GM18507 (cell line): ENCODE measurements around the gene NUCB1.
"Not testable (repeated sequence)": the region's sequence is repeated elsewhere in the genome, so short reads cannot be mapped to it uniquely, and the experiment has no call there.

Source experiments
- DNase-seq: peaks from one replicate; pipeline ENCODE4 v3.0.0; 2011; ENCODE audit warnings: low read depth; ENCODE audit not compliant: insufficient read length; ENCODE audit errors: extremely low spot score
- FAIRE-seq: peaks from 2 replicates; lab custom pipeline; 2011; peaks lifted over from hg19 to GRCh38; lab: Jason Lieb, UNC

NUCB1 gene

GRCh38 chr19:48925890-48926289, 25.8 kb downstream of the NUCB1 start:
- not testable (repeated sequence) for DNase-seq, FAIRE-seq

GRCh38 chr19:48926909-48927308, 26.8 kb downstream of the NUCB1 start:
- no peak for FAIRE-seq
- no peak for DNase-seq

DNA sequence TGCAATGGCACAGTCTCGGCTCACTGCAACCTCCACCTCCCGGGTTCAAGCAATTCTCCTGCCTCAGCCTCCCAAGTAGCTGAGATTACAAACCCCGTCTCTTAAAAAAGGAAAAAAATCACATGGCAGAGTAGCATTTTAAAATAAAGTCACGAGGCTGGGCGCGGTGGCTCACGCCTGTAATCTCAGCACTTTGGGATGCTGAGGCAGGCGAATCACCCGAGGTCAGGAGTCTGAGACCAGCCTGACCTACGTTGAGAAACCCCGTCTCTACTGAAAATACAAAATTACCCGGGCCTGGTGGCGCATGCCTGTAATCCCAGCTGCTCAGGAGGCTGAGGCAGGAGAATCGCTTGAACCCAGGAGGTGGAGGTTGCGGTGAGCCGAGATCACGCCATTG, 27.6 kb downstream of the NUCB1 start:
- not testable (repeated sequence) for DNase-seq, FAIRE-seq

- no peak for DNase-seq
- FAIRE-seq = no peak
Observed at GRCh38 chr19:48928164-48929025, 28.3 kb downstream of the NUCB1 start.

DNA sequence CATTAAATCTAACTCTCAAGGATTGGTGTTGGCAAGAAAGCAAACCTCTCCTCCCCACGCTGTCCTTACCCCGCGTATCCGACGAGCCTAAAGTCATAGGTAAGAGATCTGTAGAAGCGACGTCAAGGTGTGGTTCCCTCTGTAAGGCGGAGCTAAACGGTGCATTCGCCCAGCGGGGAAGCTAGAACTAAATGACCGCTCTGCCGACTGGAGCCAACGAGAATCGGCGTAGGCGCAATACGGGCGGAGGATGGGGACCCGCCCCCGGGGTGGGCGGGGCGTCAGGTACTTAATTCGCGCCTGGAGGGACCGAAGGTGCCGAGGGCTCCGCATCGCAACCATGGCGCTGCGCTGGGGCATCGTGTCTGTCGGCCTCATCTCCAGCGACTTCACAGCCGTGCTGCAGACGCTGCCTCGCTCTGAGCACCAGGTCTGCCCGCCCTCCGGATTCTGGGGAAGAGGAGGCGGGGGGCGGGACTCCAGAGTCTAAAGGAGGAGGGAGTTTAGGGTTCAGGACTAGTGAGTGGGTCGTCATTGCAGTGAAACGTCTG, 33.3 kb downstream of the NUCB1 start, which contains the start of gene DHDH:
DHDH (plus strand) TSS at position 318 of the 551 bp plus-strand sequence; CDS start at position 341, 23 bp downstream.
- FAIRE-seq = peak; percentile 74
- DNase-seq = peak; percentile 58

GRCh38 chr19:48934837-48935236, 34.7 kb downstream of the NUCB1 start:
- FAIRE-seq = no peak
- DNase-seq = no peak

- FAIRE-seq (no peak), DNase-seq (no peak)
Observed at GRCh38 chr19:48935864-48936263, 35.8 kb downstream of the NUCB1 start.

- FAIRE-seq (no peak), DNase-seq (no peak)
Observed at GRCh38 chr19:48938256-48938655, 38.1 kb downstream of the NUCB1 start.

DNA sequence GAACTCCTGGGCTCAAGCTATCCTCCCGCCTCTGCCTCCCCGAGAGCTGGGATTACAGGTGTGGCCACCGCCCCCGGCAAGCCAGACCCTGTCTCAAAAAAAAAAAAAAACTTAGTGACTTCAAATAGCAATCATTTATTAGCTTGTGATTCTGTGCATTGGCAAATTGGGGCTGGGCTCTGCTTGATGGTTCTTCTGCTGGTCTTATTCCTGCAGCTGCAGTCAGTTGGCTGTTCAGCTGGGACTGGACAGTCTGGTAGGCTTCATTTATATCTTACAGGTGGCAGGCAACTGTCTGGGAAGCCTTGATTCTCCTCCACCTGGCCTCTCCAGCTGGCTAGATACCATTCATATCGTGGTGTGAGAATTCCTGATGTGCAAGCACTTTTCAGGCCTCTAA, 40.8 kb downstream of the NUCB1 start:
- no peak for FAIRE-seq
- DNase-seq = no peak

GRCh38 chr19:48943081-48943480, 43.0 kb downstream of the NUCB1 start:
- DNase-seq = no peak
- no peak for FAIRE-seq

DNA sequence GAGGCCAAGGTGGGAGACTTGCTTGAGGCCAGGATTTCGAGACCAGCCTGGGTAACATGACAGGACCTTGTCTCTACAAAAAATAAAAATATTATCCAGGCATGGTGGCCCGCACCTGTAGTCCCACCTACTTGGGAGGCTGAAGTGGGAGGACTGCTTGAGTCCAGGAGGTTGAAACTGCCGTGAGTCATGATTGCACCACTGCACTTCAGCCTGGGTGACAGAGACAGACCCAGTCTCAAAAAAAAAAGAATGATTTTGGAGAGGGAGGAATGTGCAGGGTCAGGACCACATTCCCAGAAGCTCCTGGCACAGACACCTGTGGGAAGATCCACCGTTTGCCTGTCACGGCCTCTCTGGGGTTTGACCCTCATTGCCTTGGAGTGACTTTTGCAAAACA, 45.3 kb downstream of the NUCB1 start:
- no peak for DNase-seq
- no peak for FAIRE-seq

DNA sequence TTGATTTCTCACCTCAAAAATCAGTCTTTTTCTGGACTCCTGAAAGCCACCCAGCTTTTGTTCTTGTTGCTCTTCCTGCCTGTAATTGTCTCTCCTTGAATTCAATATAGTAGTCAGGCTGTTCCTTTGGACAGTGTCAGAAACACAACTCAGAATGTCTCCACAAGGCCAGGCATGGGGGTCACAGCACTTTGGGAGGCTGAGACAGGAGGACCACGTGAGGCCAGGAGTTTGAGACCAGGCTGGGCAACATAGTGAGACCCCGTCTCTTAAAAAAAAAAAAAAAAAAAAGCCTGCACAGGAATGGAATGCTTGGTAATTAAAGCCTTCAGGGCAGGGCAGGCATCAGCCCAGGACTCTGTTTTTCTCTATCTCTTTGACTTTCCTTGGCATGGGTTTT, 45.7 kb downstream of the NUCB1 start:
- no peak for DNase-seq
- FAIRE-seq = no peak

DNA sequence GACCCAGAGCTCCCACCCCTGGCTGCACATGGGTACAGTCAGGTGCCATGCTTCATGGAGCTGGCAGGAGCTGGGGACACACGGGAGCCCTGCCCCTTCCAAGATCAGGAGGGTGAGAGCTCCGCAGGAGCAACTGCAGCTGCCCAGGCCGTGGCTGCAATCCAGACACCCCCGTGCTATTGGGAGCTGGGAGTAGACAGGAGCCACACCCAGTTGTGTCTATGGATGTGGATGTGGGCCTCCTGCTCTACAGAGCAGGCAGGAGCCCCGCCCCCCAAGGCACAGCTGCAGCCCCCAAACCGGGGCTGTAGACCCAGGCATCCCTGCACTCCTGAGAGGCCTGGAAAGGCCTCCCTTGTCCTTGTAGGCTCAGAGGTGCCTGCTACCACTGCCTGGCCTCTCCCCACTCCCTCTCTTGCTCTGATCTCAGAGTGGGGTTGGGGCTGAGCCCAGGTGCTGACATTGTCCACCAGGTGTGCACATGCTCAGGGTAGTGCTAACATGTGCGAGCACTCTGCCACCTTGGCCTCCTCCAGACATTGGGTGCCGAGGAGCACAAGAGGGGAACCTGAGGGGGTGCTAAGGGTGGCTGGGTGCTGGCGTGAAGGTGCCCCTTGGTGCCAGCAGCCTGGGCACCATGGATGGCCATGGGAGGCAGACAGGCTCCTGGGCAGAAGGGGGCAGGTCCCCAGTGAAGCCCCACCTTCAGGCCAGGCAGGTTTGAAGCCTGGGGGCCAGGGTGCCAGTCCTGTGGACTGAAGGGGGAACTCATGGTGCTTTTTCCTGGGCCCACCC, 46.5 kb downstream of the NUCB1 start:
- DNase-seq (no peak), FAIRE-seq (no peak)

GRCh38 chr19:48947258-48947542, 47.1 kb downstream of the NUCB1 start:
- no peak for FAIRE-seq
- no peak for DNase-seq

DNA sequence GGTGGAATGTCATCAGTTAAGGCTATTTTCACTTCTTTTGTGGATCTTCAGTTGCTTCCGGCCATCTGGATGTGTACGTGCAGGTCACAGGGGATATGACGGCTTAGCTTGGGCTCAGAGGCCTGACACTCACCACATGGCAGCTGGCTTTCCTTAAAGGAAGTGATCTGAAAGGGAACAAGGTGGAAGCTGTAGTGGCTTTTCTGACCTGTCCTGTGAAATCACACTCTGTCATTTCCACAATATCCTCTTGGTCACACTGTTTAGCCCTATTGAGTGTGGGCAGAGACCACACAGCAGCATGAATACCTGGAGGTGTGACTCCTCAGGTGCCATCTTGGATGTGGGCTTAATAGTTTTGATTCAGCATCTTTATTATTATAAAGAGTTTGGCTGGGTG, 50.0 kb downstream of the NUCB1 start:
- no peak for FAIRE-seq
- no peak for DNase-seq

DNA sequence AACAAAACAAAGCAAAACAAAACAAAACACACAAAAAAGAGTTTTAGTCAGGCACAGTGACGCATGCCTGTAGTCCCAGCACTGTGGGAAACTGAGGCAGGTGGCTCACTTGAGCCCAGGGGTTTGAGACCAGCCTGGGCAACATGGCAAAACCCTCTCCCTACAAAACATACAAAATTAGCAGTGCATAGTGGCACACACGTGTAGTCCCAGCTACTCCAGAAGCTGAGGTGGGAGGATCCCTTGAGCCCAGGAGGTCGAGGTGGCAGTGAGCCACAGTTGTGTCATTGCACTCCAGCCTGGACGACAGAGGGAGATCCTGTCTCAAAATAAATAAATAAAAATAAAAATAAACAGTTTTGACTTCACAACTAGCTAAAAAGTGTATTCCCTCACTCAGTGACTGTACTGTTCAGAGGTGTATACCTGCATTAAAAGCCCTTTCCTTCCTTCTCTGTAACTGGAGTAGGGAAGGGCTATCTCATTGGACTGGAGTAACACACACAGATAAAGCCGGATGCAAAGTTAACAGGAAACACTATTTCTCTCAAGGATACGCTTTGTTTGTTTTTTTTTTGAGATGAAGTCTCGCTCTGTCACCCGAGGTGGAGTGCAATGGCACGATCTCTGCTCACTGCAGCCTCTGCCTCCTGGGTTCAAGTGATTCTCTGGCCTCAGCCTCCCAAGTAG, 50.9 kb downstream of the NUCB1 start:
- FAIRE-seq = no peak
- no peak for DNase-seq

- FAIRE-seq (no peak), DNase-seq (no peak)
Observed at GRCh38 chr19:48953141-48953540, 53.0 kb downstream of the NUCB1 start.

DNA sequence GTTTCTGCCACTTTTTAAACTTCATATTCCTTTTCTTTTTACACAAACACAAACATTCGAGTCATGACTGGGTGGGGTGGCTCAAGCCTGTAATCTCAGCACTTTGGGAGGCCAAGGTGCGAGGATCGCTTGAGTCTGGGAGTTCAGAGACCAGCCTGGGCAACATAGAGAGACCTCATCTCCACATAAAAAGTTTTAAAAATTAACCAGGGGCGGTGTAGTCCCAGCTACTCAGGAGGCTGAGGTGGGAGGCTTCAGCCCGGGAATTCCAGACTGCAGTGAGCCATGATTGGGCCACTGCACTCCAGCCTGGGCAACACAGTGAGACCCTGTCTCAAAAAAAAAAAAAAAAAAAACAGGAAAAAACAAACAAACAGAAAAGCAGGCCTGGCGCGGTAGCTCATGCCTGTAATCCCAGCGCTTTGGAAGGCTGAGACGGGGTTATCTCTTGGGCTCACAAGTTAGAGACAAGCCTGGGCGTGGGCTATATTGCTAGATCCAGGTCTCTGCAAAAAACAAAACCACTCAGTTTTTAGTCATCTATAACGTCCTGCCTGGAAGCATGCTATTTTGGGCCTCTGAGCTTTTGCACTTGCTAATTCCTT, 54.0 kb downstream of the NUCB1 start:
- no peak for FAIRE-seq

DNA sequence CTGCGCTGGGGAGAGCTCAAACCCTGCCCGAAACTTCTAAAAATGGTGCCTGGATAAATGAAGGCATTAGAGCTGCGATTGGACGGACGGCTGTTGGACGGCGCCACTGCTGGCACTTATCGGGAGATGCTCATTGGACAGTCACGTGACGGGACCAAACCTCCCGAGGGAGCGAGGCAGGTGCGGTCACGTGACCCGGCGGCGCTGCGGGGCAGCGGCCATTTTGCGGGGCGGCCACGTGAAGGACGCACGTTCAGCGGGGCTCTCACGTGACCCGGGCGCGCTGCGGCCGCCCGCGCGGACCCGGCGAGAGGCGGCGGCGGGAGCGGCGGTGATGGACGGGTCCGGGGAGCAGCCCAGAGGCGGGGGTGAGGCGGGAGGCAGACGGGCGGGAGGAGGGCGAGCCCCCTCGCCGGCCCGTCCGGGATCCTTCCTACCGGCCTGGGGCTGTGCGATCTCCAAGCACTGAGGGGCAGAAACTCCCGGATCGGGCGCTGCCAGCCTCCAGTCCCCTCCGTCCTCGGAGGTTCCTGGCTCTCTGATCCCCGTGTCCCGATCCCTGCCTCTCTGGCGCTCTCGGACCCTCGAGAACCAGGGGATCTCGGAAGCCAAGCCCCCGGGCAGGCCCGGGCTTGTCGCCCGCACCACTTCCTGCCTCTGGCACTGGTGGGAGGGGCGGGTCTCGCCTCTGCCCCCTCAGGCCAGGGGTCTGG, 54.6 kb downstream of the NUCB1 start, which contains the start of gene BAX:
BAX (plus strand) TSS at position 281 of the 713 bp plus-strand sequence; CDS start at position 335, 54 bp downstream.
- peak; percentile 94 for DNase-seq
- peak; percentile 95 for FAIRE-seq

More for the DNA sequence above, 54.0 kb downstream of the NUCB1 start:
- no peak for DNase-seq
